ENCODE data around the gene COL6A1.

- TF ChIP-seq CTCF (IDR thresholded peaks at IDR 0.05) (no peak), POLR2A (IDR thresholded peaks at IDR 0.05) (no peak)
Observed at GRCh38 chr21:45941338-45941710, 40.2 kb upstream of the COL6A1 start.
